ENCODE data around the gene RFX7.

Gene RFX7

DNA sequence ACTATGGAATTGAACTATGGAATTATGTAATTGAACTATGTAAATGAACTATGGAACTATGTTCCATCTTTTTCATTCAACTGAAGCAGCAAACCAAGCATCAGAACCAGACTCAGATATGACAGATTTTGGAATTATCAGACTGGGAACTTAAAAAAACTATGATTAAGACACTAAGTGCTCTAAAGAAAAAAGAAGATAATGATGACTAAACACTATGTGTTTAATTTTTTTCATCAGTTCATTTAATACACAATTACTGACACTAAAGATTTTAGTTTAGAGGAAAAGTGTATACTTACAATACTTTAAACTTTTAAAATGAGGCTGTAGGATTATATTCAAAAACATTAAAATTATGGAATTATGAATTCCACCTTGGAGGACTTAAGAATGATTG lies 15.3 kb downstream of the RFX7 start:
- no peak for DNase-seq (ENCODE audit: extremely low read depth, low read depth)
- TF ChIP-seq CTCF (IDR thresholded peaks at IDR 0.05; ENCODE audit: low read depth, low read length): no peak

GRCh38 chr15:56227780-56228179 lies 15.9 kb downstream of the RFX7 start:
- no peak for TF ChIP-seq CTCF (IDR thresholded peaks at IDR 0.05; ENCODE audit: low read depth, low read length)
- DNase-seq (ENCODE audit: extremely low read depth, low read depth): no peak

- no peak for TF ChIP-seq CTCF (IDR thresholded peaks at IDR 0.05; ENCODE audit: low read depth, low read length)
- DNase-seq (ENCODE audit: extremely low read depth, low read depth): no peak
These were observed 16.4 kb downstream of the RFX7 start for GRCh38 chr15:56227306-56227705.

- TF ChIP-seq CTCF (IDR thresholded peaks at IDR 0.05; ENCODE audit: low read depth, low read length): no peak
- no peak for DNase-seq (ENCODE audit: extremely low read depth, low read depth)
These were observed 18.2 kb downstream of the RFX7 start for GRCh38 chr15:56225520-56225919.

GRCh38 chr15:56222302-56222701 lies 21.4 kb downstream of the RFX7 start:
- no peak for TF ChIP-seq CTCF (IDR thresholded peaks at IDR 0.05; ENCODE audit: low read depth, low read length)
- no peak for DNase-seq (ENCODE audit: extremely low read depth, low read depth)

DNA sequence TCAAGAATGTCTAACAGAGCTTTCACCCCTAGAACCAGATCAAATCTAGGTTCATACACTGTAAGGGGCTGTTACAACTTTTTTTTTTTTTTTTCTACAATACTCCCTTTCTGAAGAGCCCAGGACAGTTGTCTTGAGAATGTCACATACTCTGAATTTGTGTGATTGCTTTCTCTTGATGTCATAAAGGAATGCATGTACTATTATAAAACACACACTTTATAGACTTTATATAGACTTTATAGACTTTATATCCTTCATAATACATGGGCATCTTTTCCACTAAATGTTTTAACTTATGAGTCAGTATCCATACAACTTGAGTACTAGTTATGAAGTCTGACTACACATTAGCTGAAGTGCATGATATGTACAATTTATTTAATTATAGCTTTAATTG lies 26.3 kb downstream of the RFX7 start:
- no peak for TF ChIP-seq CTCF (IDR thresholded peaks at IDR 0.05; ENCODE audit: low read depth, low read length)
- DNase-seq (ENCODE audit: extremely low read depth, low read depth): no peak

- no peak for DNase-seq (ENCODE audit: extremely low read depth, low read depth)
- TF ChIP-seq CTCF (IDR thresholded peaks at IDR 0.05; ENCODE audit: low read depth, low read length): no peak
These were observed 27.9 kb downstream of the RFX7 start for GRCh38 chr15:56215769-56216168.
